ENCODE results near the gene ARHGAP23.
A peak's percentile ranks its signal among the peaks of the same experiment; 100 is the strongest.
"Not testable (repeated sequence)": the region's sequence is repeated elsewhere in the genome, so short reads cannot be mapped to it uniquely, and the experiment has no call there.

The ARHGAP23 gene

GRCh38 chr17:38485681-38486298, 57.5 kb downstream of the ARHGAP23 start:
- not testable (repeated sequence) for DNase-seq

GRCh38 chr17:38489774-38490173, 61.5 kb downstream of the ARHGAP23 start:
- DNase-seq: not testable (repeated sequence)

- not testable (repeated sequence) for DNase-seq
These were observed 63.2 kb downstream of the ARHGAP23 start for GRCh38 chr17:38491346-38492066.

- peak; percentile 80 for DNase-seq
These were observed 64.1 kb downstream of the ARHGAP23 start for GRCh38 chr17:38492067-38493040.

- not testable (repeated sequence) for DNase-seq
These were observed 65.9 kb downstream of the ARHGAP23 start for GRCh38 chr17:38494152-38494551.

- DNase-seq: not testable (repeated sequence)
These were observed 69.4 kb downstream of the ARHGAP23 start for GRCh38 chr17:38497656-38498055.

- DNase-seq: no peak
These were observed 70.1 kb downstream of the ARHGAP23 start for GRCh38 chr17:38498353-38498752.

GRCh38 chr17:38499230-38499629, 71.0 kb downstream of the ARHGAP23 start:
- DNase-seq: not testable (repeated sequence)

GRCh38 chr17:38501718-38502117, 73.5 kb downstream of the ARHGAP23 start:
- DNase-seq: not testable (repeated sequence)

GRCh38 chr17:38503286-38503913, 75.1 kb downstream of the ARHGAP23 start:
- DNase-seq: not testable (repeated sequence)

GRCh38 chr17:38504216-38504615, 76.0 kb downstream of the ARHGAP23 start:
- no peak for DNase-seq

GRCh38 chr17:38507436-38507835, 79.2 kb downstream of the ARHGAP23 start:
- DNase-seq: no peak

- no peak for DNase-seq
These were observed 79.8 kb downstream of the ARHGAP23 start for GRCh38 chr17:38507921-38508569.

GRCh38 chr17:38508570-38508950, 80.3 kb downstream of the ARHGAP23 start:
- DNase-seq: no peak

- peak; percentile 84 for DNase-seq
These were observed 80.9 kb downstream of the ARHGAP23 start for GRCh38 chr17:38508954-38509771.

GRCh38 chr17:38509772-38510420, 81.6 kb downstream of the ARHGAP23 start:
- DNase-seq: no peak

GRCh38 chr17:38510421-38511149, 82.3 kb downstream of the ARHGAP23 start:
- no peak for DNase-seq

- peak; percentile 74 for DNase-seq
These were observed 83.2 kb downstream of the ARHGAP23 start for GRCh38 chr17:38511150-38512108.
